ENCODE data around the gene CEP85L.

CEP85L gene

GRCh38 chr6:118542184-118542952, 109.0 kb downstream of the CEP85L start:
- H3K79me1 ChIP-seq (ENCODE audit: low read length): no peaks in the 10 kb centered on the region
- H4K8ac ChIP-seq (ENCODE audit: low read depth, low read length): no peak overlapping the region
- no peak overlapping the region for H2BK120ac ChIP-seq (ENCODE audit: insufficient read depth, low read length, poor library complexity)
- H3K23ac ChIP-seq (ENCODE audit: low read length): no peak overlapping the region
- H3K9me3 ChIP-seq (ENCODE audit: insufficient read depth, low read depth, low read length): no peaks in the 10 kb centered on the region
- H3K27ac ChIP-seq (ENCODE audit: low read depth, low read length): peak overlapping the region; percentile 26
- no peak overlapping the region for H4K12ac ChIP-seq (ENCODE audit: low read depth, low read length)
- H3K4me2 ChIP-seq (ENCODE audit: low read length): no peak overlapping the region
- DNase-seq: peak in 1 of 2 donors; percentile 52
- H2AK5ac ChIP-seq (ENCODE audit: low read length): no peak overlapping the region
- no peak overlapping the region for H2AFZ ChIP-seq (ENCODE audit: insufficient read depth, low read length, poor library complexity)
- no peak overlapping the region for H2BK12ac ChIP-seq (ENCODE audit: low read length)
- no peak overlapping the region for H3K9ac ChIP-seq (ENCODE audit: low read length)
- WGBS (ENCODE audit: extremely low coverage, insufficient coverage, insufficient read length): no CpG with 5 or more reads among the region's 3 CpGs
- no peak overlapping the region for H2BK5ac ChIP-seq (ENCODE audit: low read depth, low read length, poor library complexity)
- no peaks in the 10 kb centered on the region for H3K27me3 ChIP-seq (ENCODE audit: insufficient read depth, low read length)
- H3K36me3 ChIP-seq (ENCODE audit: control insufficient read depth in 1 of 2, insufficient read depth in 2 of 2, low read length in 2 of 2): no peaks in the 10 kb centered on the region
- H3K4me1 ChIP-seq (ENCODE audit: control insufficient read depth in 1 of 2, insufficient read depth in 2 of 2, low read length in 2 of 2): no peaks in the 10 kb centered on the region
- H4K91ac ChIP-seq (ENCODE audit: low read depth, low read length): no peak overlapping the region
- no peaks in the 10 kb centered on the region for H3K79me2 ChIP-seq (ENCODE audit: control insufficient read depth, insufficient read depth, low read length, poor library complexity)
- H3K18ac ChIP-seq (ENCODE audit: low read length): no peak overlapping the region
- H3K4me3 ChIP-seq (ENCODE audit: low read depth, low read length): no peak overlapping the region
- no peak overlapping the region for H3K4ac ChIP-seq (ENCODE audit: low read depth, low read length)
- H3K14ac ChIP-seq (ENCODE audit: low read length): no peak overlapping the region

- no peak overlapping the region for H3K18ac ChIP-seq (ENCODE audit: low read length)
- no peak overlapping the region for H3K23ac ChIP-seq (ENCODE audit: low read length)
- H3K9ac ChIP-seq (ENCODE audit: low read length): no peak overlapping the region
- H4K12ac ChIP-seq (ENCODE audit: low read depth, low read length): no peak overlapping the region
- H3K4me3 ChIP-seq (ENCODE audit: low read depth, low read length): no peak overlapping the region
- H2AK5ac ChIP-seq (ENCODE audit: low read length): no peak overlapping the region
- WGBS (ENCODE audit: extremely low coverage, insufficient coverage, insufficient read length): no CpG with 5 or more reads among the region's 2 CpGs
- DNase-seq: no peak
- H4K91ac ChIP-seq (ENCODE audit: low read depth, low read length): no peak overlapping the region
- H3K79me1 ChIP-seq (ENCODE audit: low read length): no peaks in the 10 kb centered on the region
- no peak overlapping the region for H3K4ac ChIP-seq (ENCODE audit: low read depth, low read length)
- no peaks in the 10 kb centered on the region for H3K9me3 ChIP-seq (ENCODE audit: insufficient read depth, low read depth, low read length)
- no peaks in the 10 kb centered on the region for H3K27me3 ChIP-seq (ENCODE audit: insufficient read depth, low read length)
- H3K79me2 ChIP-seq (ENCODE audit: control insufficient read depth, insufficient read depth, low read length, poor library complexity): no peaks in the 10 kb centered on the region
- no peak overlapping the region for H3K4me2 ChIP-seq (ENCODE audit: low read length)
- H2BK120ac ChIP-seq (ENCODE audit: insufficient read depth, low read length, poor library complexity): no peak overlapping the region
- H3K36me3 ChIP-seq (ENCODE audit: control insufficient read depth in 1 of 2, insufficient read depth in 2 of 2, low read length in 2 of 2): no peaks in the 10 kb centered on the region
- no peak overlapping the region for H4K8ac ChIP-seq (ENCODE audit: low read depth, low read length)
- H2AFZ ChIP-seq (ENCODE audit: insufficient read depth, low read length, poor library complexity): no peak overlapping the region
- no peaks in the 10 kb centered on the region for H3K4me1 ChIP-seq (ENCODE audit: control insufficient read depth in 1 of 2, insufficient read depth in 2 of 2, low read length in 2 of 2)
- H2BK12ac ChIP-seq (ENCODE audit: low read length): no peak overlapping the region
- H3K14ac ChIP-seq (ENCODE audit: low read length): no peak overlapping the region
- peak overlapping the region; percentile 10 for H3K27ac ChIP-seq (ENCODE audit: low read depth, low read length)
- H2BK5ac ChIP-seq (ENCODE audit: low read depth, low read length, poor library complexity): no peak overlapping the region
Measured at GRCh38 chr6:118537574-118537973, 113.8 kb downstream of the CEP85L start.

- H3K79me1 ChIP-seq (ENCODE audit: low read length): no peaks in the 10 kb centered on the region
- no CpG with 5 or more reads among the region's 2 CpGs for WGBS (ENCODE audit: extremely low coverage, insufficient coverage, insufficient read length)
Measured at GRCh38 chr6:118536478-118536877, 114.9 kb downstream of the CEP85L start.

DNA sequence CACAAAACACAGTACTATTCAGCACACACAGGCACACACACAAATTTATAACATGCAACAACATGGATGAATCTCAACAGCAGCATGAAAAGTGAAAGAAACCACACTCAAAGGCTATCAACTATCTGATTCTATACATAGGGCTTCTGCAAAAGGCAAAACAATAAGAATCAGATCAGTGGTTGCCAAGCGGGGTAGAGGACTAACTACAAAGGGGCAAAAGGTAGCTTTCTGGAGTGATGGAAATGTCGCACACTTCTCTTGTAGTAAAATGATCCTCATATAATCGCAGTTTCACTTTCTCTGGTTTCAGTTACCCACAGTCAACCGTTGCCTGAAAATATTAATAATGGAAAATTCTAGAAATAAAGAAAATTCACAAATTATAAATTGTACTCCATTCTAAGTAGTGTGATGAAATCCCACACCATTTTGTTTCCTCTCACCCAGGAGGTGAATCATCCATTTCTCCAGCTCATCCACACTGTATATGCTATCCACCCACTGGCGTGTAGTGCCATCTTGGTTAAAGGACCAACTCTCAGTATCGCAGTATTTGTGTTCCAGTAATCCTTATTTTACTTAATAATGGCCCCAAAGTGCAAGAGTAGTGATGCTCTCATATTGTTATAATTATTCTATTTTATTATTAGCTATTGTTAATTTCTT, 116.1 kb downstream of the CEP85L start:
- Histone ChIP-seq H3K79me2 (ENCODE audit: control insufficient read depth, insufficient read depth, low read length, poor library complexity) (no peaks in the 10 kb centered on the region), H4K91ac (ENCODE audit: low read depth, low read length) (no peak overlapping the region), H2BK5ac (ENCODE audit: low read depth, low read length, poor library complexity) (no peak overlapping the region), H3K9me3 (ENCODE audit: insufficient read depth, low read depth, low read length) (no peaks in the 10 kb centered on the region), H3K4me1 (ENCODE audit: control insufficient read depth in 1 of 2, insufficient read depth in 2 of 2, low read length in 2 of 2) (no peaks in the 10 kb centered on the region), H4K8ac (ENCODE audit: low read depth, low read length) (no peak overlapping the region), H3K36me3 (ENCODE audit: control insufficient read depth in 1 of 2, insufficient read depth in 2 of 2, low read length in 2 of 2) (no peaks in the 10 kb centered on the region), H2BK12ac (ENCODE audit: low read length) (no peak overlapping the region), H3K23ac (ENCODE audit: low read length) (no peak overlapping the region), H3K4me3 (ENCODE audit: low read depth, low read length) (no peak overlapping the region), H3K79me1 (ENCODE audit: low read length) (no peaks in the 10 kb centered on the region), H3K27ac (ENCODE audit: low read depth, low read length) (no peak overlapping the region), H3K4ac (ENCODE audit: low read depth, low read length) (no peak overlapping the region), H3K14ac (ENCODE audit: low read length) (no peak overlapping the region), H2AFZ (ENCODE audit: insufficient read depth, low read length, poor library complexity) (no peak overlapping the region), H3K18ac (ENCODE audit: low read length) (no peak overlapping the region), H3K4me2 (ENCODE audit: low read length) (no peak overlapping the region), H2BK120ac (ENCODE audit: insufficient read depth, low read length, poor library complexity) (no peak overlapping the region), H4K12ac (ENCODE audit: low read depth, low read length) (no peak overlapping the region), H3K27me3 (ENCODE audit: insufficient read depth, low read length) (no peaks in the 10 kb centered on the region), H2AK5ac (ENCODE audit: low read length) (no peak overlapping the region), H3K9ac (ENCODE audit: low read length) (no peak overlapping the region)
- no peak for DNase-seq
- WGBS (ENCODE audit: extremely low coverage, insufficient coverage, insufficient read length): no CpG with 5 or more reads among the region's 6 CpGs

More at GRCh38 chr6:118536478-118536877, 114.9 kb downstream of the CEP85L start:
- H3K4ac ChIP-seq (ENCODE audit: low read depth, low read length): no peak overlapping the region
- H2BK5ac ChIP-seq (ENCODE audit: low read depth, low read length, poor library complexity): no peak overlapping the region
- peak in 1 of 2 donors; percentile 12 for DNase-seq
- no peak overlapping the region for H3K4me3 ChIP-seq (ENCODE audit: low read depth, low read length)
- H3K18ac ChIP-seq (ENCODE audit: low read length): no peak overlapping the region
- no peak overlapping the region for H2AFZ ChIP-seq (ENCODE audit: insufficient read depth, low read length, poor library complexity)
- H3K4me2 ChIP-seq (ENCODE audit: low read length): no peak overlapping the region
- H3K79me2 ChIP-seq (ENCODE audit: control insufficient read depth, insufficient read depth, low read length, poor library complexity): no peaks in the 10 kb centered on the region
- no peak overlapping the region for H4K8ac ChIP-seq (ENCODE audit: low read depth, low read length)
- H3K36me3 ChIP-seq (ENCODE audit: control insufficient read depth in 1 of 2, insufficient read depth in 2 of 2, low read length in 2 of 2): no peaks in the 10 kb centered on the region
- no peak overlapping the region for H2AK5ac ChIP-seq (ENCODE audit: low read length)
- no peaks in the 10 kb centered on the region for H3K27me3 ChIP-seq (ENCODE audit: insufficient read depth, low read length)
- H3K9me3 ChIP-seq (ENCODE audit: insufficient read depth, low read depth, low read length): no peaks in the 10 kb centered on the region
- no peak overlapping the region for H3K27ac ChIP-seq (ENCODE audit: low read depth, low read length)
- no peak overlapping the region for H4K91ac ChIP-seq (ENCODE audit: low read depth, low read length)
- H3K9ac ChIP-seq (ENCODE audit: low read length): no peak overlapping the region
- H3K4me1 ChIP-seq (ENCODE audit: control insufficient read depth in 1 of 2, insufficient read depth in 2 of 2, low read length in 2 of 2): no peaks in the 10 kb centered on the region
- no peak overlapping the region for H3K14ac ChIP-seq (ENCODE audit: low read length)
- no peak overlapping the region for H2BK120ac ChIP-seq (ENCODE audit: insufficient read depth, low read length, poor library complexity)
- H4K12ac ChIP-seq (ENCODE audit: low read depth, low read length): no peak overlapping the region
- H2BK12ac ChIP-seq (ENCODE audit: low read length): no peak overlapping the region
- no peak overlapping the region for H3K23ac ChIP-seq (ENCODE audit: low read length)
